NCI-H748 treated with DMSO at 0.1 percent for 48 hours (cell line): ENCODE data around the gene ATP6V1B1.

Experiments used
- DNase-seq: peaks from one replicate; lab custom pipeline; 2025; lab: John Stamatoyannopoulos, UW

Gene ATP6V1B1

DNA sequence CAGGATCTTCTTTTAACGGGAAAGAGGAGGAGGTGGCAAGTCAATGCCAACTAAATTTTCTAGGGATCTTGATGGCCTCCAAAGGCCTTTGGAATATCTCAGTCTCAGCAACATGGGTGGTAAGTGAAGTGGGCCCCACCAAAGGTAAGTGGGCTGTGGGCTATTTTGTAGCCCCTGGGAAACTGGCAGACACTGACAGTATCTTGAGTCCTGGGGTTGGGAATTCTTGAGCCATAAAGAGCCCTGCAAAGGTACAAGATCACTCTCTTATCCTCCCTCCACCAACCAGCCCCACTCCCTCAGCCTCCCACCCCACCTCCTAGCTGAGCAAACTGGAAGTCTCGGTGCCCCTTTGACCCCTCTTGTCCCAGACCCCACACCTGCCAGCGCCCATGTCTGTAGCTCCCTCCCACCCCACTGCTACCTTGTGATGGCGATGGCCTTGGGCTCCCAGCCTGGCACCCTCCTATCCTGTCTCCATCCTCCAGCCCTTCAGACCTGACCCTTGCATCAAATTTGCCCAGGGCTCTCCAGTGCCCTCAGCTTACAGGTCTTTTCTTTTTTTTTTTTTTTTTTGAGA is 8.5 kb downstream of the ATP6V1B1 start:
- DNase-seq: no peak

DNA sequence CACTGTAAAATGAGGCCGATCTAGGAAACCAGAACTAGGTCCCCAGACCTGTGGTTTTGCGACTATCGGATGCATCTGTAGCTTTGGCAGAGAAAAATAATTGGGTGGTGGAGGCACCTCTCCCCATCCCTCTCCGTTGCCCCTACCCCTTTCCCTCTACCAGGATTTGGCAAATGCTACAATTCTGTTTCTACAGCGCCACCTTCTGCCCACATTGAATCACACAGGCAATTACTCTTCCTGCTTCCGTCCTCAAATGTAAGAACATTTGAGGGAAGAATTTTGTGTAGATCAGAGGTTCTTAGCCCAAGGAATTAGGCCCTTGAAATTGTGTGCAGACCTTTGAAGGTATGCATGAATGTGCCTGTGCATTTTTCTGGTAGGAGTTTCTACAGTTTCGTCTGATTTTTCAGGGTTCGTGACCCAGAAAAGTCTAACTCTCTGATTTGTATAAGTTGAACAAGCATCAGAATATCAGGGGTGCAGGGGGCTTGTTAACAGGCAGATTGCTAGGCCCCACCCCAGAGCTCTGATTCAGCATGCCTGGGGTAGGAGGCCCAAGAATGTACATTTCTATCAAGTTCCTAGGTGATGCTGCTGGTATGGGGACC is 11.2 kb downstream of the ATP6V1B1 start:
- DNase-seq: peak; percentile 42

DNA sequence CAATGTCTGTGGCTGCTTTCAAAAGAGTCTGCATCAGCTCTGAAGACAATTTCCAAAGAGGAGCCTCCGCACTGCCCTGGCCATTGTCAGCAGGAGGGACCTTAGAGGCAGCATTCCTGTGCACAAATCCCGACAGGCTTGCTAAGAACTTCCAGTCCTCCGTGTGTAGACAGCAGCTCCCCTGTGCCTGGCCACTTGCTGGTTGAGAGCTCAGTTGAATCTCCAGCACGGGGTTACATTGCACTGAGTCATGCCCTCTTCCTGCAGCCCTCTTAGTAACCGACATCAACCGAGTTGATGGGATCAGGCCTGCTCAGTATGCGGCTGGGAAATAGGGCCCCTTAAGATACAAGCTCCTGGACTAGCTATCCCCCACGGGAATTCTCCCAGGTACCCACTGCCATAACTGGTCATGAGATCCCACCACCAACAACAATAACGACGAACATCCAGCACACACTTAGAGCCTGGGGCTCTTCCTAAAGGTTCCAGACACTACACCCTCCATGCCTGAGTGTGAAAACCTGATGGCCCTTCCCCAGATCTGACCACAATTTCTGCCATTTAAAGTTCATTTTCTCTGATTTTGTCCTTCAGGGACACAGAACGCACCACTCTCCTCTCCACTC is 12.0 kb downstream of the ATP6V1B1 start:
- DNase-seq: no peak

DNA sequence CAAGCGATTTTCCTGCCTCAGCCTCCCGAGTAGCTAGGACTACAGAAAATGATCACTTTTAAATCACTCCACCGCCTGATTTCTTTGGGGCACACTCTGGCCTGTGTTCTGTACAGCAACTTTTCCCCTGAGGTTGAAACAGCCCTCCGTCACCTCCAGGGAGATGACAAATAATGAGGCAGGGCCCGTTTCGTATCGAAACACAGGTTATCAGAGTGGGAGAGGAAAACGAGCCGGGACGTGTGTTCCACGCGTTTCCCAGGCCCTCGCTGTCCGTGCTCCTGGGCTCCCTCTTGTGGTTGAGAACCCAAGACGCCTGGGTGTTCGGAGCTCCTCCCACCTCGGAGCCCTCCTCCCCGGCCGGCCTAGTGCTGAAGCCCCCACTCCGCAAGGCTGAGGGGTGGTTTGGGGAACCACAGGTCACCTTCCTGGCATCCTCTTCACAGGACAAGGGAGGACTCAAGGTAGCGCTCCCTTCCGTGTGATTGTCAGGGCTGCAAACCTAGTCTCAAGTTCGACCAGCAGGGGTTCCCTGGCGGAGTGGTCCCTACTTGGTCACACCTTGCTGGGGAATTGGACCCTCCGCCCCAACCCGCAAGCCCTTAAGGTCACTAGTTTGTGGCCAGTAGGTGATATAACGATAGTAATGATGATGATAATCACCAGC is 12.8 kb downstream of the ATP6V1B1 start:
- DNase-seq: no peak

DNA sequence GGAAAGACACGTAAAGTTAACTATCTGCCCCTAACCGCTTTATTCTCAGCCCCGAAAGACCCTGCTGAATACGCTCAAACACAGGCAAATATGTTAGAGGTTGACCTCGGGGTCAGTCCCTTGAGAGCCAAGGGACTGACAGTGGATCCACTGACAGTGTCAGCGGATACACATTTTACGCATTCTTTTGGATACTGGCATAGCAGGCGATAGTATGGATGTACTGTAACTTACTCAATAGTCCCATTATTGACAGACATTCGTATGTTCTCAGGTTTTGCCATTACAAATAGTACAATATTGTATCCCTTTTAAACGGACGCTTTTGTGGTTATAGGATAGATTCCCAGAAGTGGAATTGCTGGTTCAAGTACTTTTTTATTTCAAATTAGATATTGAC is 13.4 kb downstream of the ATP6V1B1 start:
- no peak for DNase-seq

DNA sequence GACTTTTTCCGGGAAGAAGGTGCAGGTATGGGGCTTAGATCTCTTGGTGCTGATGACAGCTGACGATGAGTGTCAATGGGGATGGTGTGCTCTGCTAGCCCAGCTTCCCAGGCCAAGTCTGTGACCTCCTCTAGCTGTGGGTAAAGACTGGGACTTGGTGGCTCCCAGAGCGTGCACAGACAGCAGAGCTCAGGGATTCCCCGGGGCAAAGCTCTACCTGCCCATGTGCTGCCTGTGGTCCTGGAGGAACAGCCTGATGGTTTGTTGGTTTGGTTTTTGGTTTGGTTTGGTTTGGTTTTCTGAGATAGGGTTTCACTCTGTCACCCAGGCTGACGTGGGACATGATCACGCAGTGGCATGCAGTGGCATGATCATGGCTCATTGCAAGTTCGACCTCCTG is 19.2 kb downstream of the ATP6V1B1 start:
- DNase-seq: no peak

DNA sequence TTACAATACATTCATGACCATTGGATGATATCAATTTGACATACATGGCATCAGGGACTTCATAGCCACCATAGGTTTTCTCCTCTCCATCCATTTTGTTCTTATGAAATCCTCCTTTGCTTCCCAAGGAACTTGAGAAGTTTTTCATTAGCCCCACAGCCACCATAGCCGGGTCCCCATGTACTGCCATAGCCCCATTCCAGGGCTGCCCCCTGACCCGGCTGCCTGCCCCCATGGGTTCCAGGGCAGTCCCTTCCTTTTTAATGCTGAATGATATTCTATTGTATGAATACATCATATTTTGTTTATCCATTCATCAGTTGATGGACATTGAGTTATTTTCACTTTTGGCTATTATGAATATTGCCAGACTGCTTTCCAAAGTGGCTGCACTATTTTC is 20.4 kb downstream of the ATP6V1B1 start:
- no peak for DNase-seq

DNA sequence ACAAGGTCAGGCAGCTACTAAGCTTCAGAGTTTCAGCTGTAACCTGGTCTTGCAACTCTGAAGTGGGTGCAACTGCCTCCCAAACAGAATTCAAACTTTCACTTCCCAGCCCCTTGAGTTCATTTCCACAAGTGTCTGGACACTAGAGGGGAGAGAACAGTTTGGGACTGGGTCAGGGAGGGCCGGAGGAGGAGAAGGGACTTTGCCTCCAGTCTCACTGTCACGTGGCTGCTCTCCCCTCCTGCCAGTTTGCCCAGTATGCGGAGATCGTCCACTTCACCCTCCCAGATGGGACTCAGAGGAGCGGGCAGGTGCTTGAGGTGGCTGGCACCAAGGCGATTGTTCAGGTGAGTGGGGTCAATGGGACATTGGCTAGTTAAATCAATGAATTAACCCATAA is 22.1 kb downstream of the ATP6V1B1 start:
- no peak for DNase-seq

DNA sequence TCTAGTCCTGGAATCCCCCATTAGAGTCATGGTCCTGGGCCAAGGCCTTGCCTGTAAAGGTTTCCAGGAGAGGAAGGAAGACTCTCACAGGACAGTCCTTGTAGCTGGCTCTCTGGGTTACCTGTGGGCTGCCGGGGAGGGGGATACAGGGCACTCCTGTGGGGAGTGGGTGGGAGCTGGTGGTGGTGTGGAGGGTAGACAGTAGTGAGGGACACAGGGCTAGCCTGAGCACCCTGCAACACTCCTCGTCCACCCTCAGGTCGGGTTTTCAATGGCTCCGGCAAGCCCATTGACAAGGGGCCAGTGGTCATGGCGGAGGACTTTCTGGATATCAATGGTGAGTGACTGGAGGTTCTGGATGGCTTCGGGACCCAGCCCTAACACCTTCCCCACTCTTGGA is 23.1 kb downstream of the ATP6V1B1 start:
- DNase-seq: no peak

DNA sequence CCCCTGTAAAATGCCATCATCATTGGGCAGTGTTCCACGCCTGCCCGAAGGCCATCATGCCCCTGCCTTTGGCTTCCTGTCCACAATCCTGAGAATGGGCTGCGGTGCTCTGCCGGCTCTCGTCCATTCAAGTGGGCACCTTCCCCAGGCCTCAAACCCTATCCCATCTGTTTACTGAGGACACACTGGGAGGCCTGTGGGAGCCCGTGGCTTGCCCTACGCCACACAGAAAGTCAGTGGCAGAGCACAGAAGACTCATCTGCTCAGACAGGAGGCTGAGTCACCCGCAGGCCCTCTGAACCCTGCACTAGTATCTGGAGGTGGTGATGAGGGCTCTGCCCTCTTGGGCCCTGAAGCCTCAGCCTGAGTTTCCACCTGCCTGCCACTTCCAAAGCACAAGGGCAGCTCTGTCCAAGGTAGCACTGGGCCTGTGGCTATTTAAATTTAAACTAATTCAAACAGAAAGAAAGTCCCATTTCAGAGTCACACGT is 23.6 kb downstream of the ATP6V1B1 start:
- DNase-seq: no peak

DNA sequence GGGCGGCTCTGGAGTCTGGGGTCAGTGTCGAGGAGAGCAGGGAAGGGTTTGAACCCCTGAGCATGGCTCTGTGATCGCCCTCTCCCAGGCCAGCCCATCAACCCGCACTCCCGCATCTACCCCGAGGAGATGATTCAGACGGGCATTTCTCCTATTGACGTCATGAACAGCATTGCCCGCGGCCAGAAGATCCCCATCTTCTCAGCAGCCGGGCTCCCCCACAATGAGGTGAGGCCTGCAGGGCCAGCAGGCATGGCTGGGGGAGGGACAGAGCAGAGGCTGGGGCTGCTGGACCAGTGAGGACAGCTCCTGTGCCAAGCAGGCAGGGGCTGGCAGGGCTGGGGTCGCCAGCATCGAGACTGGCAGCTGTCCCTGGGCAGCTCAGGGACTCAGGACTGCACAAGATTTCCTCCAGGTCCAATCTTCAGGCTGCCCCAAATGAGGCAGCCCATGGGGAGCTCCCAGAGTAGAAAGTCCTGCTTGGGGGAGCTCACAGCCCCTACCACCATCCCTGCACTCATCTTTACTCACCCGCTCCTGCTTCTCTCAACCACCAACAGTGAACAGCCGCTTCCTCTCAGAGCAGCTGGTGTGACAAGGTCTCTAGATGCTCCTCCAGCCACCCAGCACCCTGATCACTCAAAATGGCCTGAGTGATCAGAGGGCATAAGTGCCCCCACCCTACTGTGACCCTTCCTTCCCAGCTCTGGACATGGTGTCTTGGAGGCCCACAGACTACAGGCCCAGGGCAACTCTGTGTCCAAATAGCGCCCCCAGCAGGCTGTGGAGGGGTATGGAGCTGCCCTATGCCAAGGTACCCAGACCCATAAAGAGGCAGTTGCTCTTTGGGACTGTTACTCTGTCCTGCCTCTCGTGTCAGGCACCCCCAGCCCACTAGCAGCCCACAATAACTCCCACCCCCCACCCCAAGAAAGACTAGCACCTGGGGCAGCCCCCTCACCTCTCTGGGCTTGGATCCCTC is 24.4 kb downstream of the ATP6V1B1 start:
- DNase-seq: no peak

DNA sequence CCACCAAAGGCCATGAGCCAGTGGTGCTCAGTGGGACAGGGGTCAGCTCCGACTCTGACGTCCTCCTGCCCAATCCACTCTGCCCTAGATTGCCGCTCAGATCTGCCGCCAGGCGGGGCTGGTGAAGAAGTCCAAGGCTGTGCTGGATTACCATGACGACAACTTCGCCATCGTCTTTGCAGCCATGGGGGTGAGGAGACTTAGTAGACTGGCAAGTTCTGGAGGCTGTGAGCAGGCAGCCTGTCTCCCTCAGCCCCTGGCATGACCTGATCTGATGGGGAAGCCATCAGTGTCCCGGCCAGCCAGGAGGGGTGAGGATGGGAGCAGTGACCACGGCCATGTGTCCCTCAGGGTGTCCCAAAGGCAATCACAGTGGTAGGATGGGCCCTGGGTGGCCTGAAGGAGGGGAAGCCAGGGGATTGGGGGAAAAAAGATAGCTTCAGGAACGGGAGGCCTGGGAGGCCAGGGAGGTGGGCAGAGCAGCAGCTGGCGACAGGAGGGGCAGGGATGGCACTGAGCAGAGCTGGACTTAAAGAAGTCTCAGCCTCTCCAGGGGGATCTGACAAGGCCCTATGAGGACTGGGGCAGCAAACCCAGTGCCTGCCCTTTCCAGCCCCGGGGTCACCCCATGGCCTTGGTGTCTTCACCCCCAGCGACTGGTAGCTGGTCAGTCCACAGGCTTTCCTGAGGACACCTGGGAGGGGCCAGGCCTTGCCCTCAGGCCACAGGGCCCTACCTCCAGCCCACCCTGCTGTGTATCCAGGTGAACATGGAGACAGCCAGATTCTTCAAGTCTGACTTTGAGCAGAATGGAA is 25.3 kb downstream of the ATP6V1B1 start:
- DNase-seq: no peak

DNA sequence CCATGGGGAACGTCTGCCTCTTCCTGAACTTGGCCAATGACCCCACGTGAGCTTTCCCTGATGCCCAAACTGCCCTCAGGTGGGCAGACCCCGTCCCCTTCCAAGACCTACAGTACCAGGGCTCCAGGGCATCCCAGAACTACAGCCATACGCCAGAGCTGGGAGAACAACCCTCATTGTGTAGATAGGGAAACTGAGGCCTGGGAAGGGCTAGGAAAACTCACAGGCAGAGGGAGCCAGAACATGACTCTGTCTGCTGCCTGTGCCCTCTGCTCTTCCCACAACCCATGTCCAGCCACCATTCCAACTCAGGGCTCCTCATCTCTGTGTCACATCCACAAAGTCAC is 25.9 kb downstream of the ATP6V1B1 start:
- DNase-seq: no peak

DNA sequence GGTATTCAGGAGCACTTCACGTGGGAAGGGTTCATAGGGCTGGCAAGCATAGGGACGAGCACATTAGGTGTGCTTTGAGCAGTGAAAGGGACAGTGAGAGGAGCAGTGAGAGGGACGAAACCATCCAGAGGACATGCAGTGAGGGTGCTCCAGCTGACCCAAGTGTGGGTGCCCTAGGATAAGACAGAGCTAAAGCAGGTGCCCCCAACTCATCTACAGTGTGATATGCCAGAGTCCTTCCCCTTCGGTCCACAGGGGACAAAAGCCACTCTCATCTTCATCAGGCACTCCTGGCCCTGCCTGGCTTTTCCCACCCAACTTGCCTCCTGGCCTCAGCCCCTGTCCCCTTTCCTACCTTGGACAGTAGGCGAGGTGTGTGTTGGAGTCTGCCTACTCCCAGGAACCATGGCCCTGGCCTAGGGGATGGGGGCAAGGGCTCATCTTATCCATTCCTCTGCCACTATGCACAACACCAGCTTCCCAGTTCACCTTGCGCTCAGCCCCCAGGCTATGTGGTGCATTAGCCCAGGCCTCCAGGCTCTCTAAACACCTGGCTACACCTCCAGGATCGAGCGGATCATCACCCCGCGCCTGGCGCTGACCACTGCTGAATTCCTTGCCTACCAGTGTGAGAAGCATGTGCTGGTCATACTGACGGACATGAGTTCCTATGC is 26.6 kb downstream of the ATP6V1B1 start:
- no peak for DNase-seq

DNA sequence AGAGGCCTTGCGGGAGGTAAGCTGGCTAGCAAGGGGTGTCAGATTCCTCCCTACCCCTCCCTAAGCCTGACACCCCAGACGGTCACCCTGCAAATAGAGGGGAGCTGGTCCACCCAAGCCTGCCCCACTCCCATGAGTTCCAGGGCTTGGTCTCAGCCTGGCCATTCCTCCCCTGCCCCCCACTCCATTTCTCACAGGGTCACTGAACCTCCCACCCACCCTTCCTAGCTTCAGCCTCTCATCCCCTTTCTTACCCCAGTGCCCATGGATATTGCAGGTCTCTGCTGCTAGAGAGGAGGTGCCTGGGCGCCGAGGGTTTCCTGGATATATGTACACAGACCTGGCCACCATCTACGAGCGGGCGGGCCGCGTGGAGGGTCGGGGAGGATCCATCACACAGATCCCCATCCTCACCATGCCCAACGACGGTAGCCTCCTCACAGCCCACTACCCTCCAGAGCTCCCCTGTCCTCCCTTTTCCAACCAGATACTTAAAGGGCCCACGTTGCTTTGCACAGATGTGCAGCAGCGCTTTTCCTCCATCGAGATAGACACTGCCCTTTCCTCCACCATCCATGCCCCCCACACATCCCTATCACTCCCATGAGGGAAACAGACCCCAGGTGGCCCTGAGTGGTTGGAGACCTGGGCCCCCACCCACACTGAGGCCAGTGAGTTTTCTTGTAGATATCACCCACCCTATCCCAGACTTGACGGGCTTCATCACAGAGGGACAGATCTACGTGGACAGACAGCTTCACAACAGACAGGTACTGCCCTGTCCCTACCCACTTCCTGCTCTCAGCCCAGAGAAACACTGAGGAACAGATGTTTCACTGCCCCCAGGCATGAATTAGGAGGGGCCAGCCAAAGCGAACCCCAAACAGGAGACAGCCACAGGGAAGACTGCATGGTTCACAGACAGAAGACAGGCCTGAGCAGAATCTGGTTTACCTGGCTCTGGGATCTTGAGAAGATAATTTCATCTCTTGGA is 27.5 kb downstream of the ATP6V1B1 start:
- no peak for DNase-seq

DNA sequence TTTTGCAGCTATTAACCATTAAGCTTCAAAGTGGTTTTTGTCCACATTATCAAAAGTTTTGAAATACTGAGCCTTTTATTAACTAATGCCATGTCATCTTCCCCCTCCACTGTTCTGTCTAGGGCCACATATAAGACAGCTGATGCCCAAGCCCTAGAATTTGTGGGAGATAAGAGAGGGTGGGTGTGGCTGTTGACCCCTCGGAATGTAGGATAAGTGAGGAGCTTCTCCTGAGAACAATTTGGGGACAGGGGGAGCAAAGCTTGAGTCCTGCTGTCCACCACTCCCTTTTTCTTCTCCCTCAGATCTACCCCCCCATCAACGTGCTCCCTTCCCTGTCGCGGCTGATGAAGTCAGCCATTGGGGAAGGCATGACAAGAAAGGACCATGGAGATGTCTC is 28.4 kb downstream of the ATP6V1B1 start:
- DNase-seq: no peak

DNA sequence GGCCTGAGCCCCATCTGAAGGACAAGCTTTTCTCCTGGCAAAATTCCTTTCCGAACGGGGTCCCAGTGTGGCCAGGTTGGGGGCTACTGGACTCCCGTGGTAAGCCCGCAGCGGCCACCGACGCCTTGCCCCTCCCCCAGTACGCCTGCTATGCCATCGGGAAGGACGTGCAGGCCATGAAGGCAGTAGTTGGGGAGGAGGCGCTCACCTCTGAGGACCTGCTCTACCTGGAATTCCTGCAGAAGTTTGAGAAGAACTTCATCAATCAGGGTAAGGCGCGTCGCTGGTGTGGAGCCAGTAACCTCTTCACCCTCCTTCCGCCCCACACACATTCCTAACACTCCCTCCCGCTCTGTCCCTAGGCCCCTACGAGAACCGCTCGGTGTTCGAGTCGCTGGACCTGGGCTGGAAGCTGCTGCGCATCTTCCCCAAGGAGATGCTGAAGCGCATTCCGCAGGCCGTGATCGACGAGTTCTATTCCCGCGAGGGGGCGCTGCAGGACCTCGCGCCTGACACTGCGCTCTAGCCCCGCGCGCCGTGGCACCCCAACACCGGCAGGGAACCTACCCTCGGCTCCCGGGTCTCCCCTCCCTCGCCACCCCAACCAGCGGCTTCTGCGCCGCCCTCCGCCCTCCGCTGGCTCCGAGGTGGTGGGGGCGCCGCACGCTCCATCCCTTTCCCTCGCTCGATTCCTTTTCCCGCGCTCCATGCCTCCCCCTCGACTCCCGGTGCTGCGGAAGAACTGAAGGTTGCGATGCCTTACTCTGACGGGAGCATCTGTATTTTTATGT is 29.1 kb downstream of the ATP6V1B1 start:
- peak; percentile 9 for DNase-seq

DNA sequence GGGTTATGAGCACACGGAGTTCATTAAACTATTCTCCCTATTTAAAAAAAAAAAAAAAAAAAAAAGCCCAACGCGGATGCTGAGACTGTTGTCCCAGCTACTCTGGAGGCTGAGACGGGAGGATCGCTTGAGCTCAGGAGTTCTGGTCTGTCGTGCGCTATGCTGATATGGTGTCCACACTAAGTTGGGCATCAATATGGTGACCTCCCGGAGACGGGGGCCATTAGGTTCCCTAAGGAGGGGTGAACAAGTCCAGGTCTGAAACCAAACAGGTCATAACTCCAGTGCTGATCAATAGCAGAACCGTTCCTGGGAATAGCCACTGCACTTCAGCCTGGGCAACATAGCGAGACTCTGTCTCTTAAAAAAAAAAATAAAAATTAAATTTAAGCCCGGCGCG is 29.8 kb downstream of the ATP6V1B1 start:
- DNase-seq: no peak

DNA sequence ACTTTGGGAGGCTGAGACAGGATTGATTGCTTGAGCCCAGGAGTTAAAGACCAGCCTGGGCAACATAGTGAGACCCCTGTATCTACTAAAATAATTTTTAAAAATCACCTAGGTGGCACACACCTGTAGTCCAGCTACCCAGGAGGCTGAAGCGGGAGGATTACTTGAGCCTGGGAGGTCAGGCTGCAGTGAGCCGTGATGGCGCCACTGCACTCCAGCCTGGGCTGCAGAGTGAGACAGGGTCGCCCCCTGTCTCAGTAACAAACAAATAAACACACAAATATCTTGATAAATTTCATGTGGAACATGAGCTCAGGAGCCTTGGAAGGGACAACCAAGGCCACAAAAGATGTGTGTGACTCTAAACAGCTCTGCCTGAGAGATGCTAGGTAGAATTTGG is 31.0 kb downstream of the ATP6V1B1 start:
- no peak for DNase-seq
